GM21619 (cell line): ENCODE results near the gene DGCR2.
"Not testable (repeated sequence)": the region's sequence is repeated elsewhere in the genome, so short reads cannot be mapped to it uniquely, and the experiment has no call there.

ENCODE experiments used
- ATAC-seq: cut with Tn5 transposase; IDR thresholded peaks from one replicate; pipeline ENCODE4 v1.9.1; 2021; ENCODE audit not compliant: unreplicated experiment

Gene DGCR2

DNA sequence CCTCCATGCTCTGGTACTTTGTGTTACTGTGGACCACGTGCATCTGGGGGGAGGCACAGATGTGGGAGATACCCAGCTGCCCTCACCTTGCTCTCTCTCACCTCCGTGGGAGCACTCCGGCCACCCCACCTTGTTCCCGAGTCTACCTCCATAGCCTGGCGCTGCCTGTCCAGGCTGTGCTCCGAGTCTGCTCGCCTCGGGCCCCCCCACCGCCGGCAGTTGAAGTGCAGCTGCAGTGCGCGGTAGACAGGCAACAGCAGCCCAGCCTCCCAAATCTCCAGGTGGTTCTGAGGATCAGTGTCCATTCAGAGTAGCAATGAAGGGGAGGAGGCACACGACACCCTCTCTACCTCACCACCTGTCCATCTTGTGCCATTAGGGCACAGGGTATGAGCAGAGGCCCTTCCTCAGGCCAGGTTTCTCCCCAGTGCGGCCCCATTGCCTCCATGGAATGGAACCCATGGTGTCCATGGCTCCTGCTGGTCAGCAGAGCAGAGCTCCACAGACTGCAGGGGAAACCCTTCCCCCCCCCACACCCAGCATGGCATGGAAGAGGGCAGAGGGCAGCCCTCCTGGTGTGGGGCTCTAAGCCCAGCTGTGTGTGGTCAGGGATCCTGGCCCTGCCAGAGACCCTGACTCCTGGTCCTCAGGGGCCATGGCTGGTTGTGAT lies 89.2 kb downstream of the DGCR2 start:
- ATAC-seq = not testable (repeated sequence)

DNA sequence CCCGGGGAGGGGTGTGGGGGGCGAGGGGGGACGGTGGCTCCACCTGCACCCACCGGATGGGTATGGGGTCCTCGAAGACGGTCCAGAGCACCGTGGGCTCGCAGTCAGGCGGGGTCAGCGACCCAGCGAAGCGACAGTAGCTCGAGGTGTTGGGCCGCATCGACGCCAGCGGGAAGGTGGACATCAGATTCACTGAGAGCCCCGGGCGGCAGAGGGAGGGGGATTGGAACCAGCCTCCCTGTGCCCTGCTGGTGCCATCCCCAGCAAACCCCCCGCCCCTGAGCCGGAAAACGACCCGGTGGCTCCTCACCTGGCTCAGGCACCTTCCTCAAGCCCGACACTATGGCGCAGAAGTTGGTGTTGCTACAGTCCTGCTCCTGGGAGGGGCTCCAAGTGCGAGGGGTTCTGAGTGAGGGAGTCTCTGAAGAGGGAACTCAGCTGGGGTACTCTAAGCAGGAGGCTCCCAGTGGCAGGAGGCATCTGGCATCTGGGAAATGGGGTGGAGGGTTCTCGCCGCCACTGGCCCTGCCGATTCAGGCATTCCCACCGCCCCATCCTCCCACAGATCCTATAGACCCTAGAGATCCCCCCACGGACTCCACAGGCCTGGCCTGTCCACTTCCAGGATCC lies 89.9 kb downstream of the DGCR2 start:
- not testable (repeated sequence) for ATAC-seq

DNA sequence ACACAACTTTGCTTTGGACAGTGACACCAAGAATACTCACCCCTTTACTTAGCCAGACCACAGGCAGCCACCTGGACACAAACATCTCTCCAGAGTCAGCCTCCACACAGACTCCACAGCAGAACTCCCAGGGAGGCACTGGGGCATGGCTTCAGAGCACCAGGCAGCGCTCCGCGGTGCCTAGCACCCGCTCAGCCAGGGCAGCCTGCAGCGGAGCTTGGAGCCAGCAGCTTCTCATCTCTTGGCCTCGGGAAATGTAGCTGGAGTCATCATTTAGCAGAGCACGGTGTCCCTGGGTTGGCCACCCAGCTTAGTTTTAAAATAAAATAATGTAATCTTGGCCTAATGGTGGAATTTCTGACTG lies 91.3 kb downstream of the DGCR2 start:
- not testable (repeated sequence) for ATAC-seq

DNA sequence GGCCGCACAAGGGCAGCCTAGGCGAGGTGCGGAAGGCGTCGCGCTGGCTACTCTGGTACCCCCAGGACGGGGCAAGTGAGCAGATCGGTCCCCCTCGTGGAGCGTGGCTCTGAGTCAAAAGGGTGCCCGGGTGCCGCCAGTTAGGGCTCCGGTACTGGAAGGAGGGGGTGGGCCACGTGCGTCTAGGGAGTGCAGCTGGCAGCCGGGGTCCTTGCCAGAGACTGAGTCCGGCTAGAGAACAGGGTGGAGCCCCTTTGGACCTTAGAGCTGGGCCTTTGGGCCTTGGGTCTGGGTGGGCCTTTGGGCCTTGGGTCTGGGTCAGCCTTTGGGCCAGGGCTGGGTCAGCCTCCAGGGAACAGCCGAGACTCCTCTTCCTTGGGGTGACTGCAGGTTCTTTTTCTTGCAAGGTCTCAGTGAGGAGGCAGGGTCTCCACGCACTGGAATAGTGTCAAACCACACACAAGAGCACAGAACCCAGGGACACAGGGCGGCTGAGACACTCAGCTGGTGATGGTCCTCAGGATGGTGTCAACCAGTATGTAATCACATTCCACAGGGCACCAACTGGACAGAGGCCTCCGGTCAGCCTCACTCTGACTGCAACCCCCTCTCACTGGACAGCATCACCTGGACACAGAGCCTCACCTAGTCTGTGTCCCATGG lies 91.9 kb downstream of the DGCR2 start:
- not testable (repeated sequence) for ATAC-seq

DNA sequence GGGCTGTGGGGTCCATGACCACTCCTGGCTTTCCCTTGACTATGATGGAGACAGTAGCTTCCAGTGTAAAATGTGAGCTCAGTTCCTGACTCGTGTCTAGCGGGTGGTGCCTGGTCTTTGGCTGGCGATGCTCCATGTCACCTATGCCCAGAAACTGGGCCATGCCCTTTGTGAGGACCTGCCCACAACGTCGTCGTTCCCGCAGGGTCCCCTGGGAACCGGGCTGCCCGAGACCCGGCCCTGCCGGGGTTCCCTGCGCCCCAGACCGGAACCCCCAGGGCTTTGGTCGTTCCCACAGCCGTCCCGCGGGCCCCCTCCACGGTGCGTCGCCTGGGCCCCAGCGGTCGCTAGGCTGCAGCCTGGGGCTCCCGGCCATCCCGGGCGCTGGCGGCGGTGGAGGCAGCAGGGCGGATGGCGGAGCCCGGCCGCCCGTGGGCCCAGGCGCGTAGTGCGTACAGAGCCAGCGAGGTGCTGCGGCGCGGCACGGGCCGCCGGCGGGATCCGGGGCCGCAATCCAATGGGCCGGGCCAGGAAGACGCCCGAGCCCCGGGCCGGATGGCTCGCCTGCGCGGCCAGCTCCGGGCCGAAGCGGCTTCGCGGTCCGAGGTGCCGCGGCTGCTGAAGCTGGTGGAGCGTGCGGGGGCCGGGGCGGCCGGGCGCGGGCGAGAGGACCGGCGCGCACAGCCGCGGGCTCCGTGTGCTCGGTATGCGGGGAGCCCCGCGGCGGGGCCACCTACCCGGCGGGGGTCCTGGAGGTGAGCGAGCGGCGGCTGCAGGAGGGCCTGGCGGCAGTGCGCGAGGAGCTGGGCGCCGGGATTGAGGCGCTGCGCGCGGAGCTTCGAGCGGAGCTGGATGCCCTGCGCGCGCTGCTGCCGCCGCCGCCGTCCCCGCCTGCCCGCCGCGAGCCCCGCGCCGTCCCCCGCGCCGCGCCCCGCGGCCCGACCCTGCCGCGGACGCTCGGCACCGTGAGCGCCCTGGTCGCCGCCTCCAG lies 92.8 kb downstream of the DGCR2 start:
- ATAC-seq = not testable (repeated sequence)

DNA sequence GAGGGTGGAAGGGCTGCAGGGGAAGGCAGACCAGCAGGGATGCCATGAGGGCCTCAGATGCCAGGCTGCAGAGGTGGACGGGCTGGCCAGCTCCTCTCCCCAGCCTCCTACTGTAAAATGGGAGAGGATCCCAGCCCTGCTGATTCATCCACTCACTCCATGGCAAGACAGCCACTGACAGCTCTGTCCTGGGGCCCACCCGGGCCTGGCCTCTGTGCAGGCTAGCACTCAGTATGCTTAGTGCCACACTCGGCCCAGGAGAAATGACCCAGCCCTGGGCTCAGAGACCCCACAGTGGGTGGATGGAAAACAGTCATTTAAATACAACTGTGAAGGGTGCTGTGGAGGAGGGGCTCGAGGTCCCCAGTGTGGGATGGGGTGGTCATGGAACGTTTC lies 94.2 kb downstream of the DGCR2 start:
- not testable (repeated sequence) for ATAC-seq

DNA sequence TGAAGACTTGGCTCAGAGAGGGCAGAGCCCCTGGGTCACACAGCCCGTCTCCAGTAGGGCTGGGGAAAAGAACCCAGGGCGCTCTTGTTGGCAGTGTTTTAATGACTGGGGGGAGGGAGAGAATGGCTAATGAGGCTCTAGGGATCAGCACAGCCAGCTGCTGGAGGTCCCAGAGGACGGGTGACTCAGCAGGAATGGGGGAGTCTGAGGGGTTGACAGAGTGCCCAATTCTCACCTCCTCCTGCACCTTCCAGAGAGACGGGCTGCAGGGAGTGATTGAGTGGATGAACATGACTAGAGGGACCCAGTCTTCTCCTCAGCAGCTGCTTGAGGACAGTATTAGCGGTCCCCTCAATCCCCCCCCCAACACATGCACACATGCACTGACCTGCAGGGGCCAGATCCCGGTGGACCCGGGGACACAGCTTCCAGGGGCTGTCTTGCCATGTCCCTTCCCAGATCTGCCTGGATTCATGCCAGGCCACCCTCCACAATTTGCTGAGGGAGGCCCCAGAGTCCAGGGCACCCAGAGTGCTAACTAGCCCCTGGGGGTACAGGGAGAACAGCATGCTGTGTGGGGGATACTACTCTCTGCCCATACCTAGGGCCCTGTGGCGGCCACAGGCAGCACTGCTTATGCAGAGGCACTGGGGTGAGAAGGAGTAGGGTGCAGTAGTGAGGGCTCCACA lies 94.7 kb downstream of the DGCR2 start:
- not testable (repeated sequence) for ATAC-seq

DNA sequence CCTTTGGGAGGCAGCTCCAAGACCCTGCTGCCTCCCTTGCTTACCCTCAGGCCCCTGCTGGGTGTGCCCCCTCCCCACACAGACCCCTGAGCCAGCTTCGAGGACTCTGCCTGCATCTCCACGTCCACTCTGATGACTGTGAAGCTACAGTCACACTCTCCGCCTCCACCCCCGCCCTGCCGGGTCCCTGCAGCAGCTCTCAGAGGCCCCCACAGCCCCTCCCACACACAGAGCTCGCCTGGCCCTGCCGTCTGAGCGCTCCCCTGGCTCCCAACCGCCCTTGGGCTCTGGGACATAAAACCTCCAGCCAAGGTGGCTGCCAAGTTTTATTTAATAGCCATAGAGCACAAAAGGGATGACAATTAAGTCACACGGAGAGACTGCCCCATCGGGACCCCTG lies 96.1 kb downstream of the DGCR2 start:
- not testable (repeated sequence) for ATAC-seq

DNA sequence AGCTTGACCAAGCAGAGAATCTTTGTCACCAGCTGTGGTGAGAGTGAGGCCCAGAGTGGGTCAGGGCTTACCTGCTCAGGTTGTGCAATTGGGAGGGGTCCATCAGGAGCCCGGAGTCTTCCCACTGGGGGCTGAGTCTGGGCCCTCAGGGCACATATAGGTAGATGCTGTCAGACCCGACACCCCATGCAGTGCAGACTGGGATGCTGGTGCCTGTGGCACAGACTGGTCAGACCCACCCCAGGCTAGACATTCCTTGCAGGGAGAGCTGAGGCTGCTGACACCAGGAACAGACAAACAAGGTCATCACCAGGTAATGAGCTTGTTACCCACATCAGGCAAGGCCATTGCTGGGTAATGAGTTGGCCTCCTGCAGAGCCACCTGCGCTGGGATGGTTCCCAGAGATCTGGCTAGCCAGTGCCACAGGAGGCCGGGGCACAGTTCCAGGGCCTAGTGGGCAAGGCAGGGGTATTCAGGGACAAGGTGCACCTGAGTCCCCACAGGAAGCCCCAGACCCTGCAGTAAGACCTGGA lies 97.2 kb downstream of the DGCR2 start:
- ATAC-seq = not testable (repeated sequence)

DNA sequence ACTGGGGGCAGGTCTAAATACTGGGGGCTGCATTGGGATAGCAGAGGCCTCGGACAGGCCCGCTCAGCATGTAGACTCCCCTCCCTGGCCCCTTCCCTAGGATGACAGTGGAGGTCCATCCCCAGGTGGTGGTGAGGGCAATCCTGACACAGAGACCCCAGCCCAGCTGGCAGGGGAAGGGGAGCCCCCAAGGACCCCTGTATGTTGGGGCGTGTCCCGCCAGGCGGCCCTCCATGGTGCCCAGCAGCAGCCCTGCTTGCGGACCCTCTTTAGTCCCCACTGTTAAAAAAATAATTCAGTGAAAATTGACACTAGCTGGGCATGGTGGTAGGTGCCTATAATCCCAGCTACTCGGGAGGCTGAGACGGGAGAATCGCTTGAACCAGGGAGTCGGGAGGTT lies 98.3 kb downstream of the DGCR2 start:
- not testable (repeated sequence) for ATAC-seq

DNA sequence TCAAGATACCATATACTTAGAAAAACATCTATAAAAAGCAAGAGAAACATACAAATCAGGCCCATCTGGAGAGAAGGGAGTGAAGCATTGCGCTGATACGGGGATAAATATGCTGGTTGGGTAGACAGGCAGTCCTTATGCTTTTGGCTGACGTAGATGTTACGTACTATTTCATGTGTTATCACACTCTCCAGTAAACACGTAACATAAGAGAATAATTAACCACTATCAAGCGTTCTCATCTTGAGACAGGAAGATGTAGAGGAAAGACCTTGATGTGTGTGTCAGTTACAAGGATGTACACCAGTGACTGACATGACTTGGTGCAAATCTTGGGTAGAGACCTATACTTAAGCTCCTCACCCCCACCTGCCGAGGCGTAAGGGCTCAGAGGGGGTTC lies 99.5 kb downstream of the DGCR2 start:
- ATAC-seq = no peak

DNA sequence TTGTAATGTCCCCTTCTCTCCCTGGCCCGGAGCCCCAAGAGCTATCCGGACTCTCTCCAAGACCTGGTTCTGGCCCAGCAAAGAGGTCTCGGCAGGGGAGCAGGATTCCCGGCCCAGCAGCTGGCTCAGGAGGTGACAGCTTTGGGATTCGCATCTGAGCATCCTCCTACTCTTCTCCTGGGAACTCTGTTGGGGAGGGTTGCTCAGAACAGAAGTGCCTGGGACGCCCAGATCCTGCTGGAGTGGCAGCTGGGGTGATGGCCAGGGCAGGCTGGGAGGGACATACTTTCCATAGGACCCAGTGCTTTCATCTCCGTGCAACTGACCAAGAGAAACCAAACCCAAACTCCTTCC lies 102.6 kb downstream of the DGCR2 start:
- no peak for ATAC-seq

DNA sequence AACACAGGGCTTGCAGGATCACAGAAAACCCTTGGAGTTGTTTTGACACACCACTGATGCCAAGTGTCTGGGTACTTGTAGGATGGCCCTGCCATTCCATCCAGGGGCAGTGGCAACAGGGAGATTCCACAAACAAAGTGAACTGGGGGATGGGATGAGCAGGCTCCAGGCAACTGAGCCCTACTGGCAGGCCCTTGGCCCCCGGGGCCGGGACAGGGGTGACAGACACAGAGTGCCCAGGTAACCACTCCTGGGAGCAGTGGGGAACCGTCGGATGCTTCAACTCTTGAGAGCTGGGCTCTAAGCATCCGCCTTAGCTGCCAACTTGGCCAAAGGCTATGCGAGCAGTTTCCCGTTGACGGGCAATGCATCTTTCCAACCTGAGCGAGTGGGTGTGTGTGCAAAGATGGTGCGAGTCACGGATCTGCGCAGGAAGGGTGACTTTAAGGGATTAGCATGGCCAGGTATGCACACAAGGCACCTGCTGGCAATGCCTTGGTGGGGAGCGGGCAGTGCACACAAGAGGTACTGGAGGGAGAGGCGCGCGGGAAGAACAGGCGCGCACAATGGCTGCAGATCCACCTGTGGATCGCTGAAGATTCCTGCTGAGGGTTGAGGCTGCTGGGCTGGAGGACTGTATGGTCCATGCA lies 103.1 kb downstream of the DGCR2 start:
- ATAC-seq = no peak

DNA sequence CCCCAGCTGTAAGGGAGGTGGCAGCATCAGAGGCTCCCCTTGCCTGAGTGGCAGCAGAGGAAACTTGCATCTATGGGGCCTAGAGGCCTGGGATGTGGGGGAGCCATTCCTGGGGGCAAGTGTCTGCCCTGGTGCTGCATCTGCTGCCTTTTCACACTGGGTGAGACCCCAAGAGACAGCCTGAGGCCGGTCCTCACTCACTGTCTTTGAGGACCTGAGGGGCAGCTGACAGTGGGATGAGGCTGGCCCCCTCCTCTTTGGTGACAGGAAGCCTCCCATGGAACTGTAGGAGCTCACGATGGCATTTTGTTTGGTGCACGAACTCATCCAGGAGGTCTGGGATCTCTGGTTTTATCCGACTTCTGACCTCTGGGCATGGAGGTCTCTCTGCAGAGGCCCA lies 104.0 kb downstream of the DGCR2 start:
- ATAC-seq = no peak

DNA sequence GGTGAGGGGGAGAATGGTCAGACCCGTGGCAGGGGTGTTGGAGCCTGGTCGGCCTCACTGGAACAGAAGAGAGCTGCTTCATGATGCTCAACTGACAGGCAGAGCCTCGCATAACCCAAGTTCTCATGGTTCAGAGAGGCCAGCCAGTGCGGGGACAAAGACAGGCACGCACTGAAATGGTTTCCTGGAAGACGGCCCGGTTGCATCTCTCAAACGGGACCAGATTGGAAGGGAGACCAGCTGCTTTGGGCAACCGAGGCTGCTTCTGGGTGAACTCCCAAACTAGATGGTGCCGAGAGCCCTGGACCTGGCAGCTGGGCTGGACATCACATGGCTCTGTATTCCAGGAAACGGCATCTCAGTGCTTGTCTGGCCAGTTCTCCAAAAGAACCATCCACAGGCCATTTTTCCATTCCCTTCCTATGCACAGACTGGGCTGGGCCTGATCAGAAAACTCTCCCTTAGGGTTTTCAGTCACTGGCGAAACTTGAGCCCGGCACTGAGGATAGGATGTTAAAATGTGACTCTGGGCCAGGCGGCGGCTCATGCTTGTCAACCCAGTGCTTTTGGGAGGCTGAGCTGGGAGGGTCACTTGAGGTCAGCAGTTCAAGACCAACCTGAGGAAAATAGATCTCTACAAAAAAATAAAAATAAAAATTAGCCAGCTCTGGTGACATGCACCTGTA lies 106.0 kb downstream of the DGCR2 start:
- ATAC-seq = no peak

DNA sequence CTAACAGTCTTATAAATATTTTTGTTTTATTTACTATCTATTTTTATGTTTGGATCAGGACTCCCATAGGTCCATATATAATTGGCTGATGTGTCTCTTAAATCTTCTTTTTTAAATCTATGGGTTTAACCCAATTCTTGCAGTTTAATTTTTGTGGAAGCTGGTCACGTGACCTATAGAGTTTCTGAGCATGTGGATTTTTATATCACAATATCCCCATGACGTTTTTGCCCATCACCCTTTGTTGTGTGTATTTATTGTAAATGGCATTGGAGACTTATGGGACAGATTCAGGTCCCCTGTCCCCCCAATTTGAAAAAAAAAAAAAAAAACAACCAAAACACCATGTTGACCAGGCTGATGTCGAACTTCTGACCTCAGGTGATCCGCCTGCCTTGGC lies 107.3 kb downstream of the DGCR2 start:
- no peak for ATAC-seq

DNA sequence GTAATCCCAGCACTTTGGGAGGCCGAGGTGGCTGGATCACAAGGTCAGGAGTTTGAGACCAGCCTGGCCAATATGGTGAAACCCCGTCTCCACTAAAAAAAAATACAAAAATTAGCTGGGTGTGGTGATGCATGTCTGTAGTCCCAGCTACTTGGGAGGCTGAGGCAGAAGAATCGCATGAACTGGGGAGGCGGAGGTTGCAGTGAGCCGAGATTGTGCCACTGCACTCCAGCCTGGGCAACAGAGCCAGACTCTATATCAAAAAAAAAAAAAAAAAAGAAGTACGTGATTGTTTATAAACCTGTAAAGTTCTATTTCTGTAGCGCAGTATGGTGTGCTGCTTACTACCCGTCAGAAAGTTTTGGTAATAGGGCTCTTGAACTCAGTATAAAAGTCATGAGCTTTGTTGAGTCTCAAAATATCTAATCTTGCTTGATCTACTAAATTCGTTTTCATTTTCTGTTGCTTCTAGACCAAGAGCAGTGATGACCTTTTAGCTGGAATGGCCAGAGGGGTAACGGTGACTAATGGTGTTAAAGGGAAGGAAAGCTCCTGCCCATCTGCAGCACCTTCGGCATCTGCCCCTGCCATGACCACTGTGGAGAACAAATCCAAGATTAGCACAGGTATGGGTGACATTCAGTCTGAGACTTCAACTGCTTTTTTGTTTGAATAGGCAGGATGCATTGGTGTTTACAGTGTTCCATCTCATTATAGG lies 108.2 kb downstream of the DGCR2 start:
- not testable (repeated sequence) for ATAC-seq

DNA sequence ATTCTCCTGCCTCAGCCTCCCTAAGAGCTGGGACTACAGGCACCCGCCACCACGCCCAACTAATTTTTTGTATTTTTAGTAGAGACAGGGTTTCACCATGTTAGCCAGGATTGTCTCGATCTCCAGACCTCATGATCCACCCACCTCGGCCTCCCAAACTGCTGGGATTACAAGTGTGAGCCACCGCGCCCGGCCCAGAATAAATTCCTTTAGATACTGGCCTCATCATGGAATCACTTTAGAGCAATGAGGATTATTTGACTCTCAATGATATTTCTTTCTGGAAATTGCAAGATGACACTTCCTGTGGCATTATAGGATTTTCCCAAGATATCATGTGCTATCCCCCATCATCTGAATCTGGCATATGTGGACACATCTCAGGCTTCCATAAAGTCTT lies 108.8 kb downstream of the DGCR2 start:
- ATAC-seq = not testable (repeated sequence)
